ENCODE data around the gene MCUR1. TPM values are rescaled to one million over a fixed set of nuclear protein-coding genes. Genes with fewer than 3 reads are reported as not detected.
"Not testable (repeated sequence)": the region's sequence is repeated elsewhere in the genome, so short reads cannot be mapped to it uniquely, and the experiment has no call there.

Gene MCUR1, protein sequence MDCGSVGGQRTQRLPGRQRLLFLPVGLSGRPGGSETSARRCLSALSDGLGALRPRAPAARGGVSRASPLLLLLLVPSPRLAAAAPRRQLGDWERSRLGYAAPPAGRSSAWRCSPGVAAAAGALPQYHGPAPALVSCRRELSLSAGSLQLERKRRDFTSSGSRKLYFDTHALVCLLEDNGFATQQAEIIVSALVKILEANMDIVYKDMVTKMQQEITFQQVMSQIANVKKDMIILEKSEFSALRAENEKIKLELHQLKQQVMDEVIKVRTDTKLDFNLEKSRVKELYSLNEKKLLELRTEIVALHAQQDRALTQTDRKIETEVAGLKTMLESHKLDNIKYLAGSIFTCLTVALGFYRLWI
- polyA plus RNA-seq (2013, experiment 1 of 2): 23.8 TPM
- 34.3 TPM for polyA plus RNA-seq (2013, experiment 2 of 2)

DNA sequence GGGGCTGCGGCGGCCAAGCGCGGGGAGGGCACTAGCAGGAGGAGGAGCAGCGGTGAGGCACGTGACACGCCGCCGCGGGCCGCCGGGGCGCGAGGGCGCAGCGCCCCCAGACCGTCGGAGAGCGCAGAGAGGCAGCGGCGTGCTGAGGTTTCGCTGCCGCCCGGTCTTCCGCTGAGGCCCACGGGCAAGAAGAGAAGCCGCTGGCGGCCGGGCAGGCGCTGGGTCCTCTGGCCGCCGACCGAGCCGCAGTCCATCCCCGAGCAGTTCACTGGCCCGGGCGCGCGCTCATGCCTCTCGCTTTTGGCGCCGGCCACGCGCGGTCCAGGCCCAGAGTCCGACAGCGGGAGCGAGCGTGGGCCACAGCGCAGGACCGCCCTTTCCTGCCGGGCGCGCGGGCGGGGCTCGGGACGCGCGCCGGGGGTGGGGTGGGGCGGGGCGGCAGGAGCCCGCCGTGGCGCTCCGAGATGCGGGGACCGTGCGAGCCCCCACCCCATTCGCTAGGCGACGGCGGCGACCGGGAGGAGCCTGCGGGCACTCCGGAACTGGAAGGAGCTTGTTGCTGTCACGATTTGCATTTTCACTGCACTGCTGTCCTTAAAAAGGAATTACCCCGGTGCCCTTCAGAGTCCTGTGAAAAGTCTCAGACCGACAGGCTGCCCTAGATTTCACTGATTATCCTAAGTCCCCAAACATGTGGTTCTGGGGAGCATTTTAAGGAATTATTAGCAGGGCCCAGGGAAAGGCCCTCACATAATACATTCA is at the start of gene MCUR1:
MCUR1 (minus strand) TSS at position 382 of the 762 bp plus-strand sequence; CDS start at position 254, 128 bp downstream.
- WGBS: under 1% methylated on average over 81 of the region's 81 CpGs
- H3K9ac ChIP-seq (ENCODE audit: low read depth, low read length): peak within 1 kb of the TSS; percentile 92
- peaks cover 22% of the 10 kb centered on the region for H3K4me1 ChIP-seq (ENCODE audit: insufficient read depth, low read length)
- H3K27me3 ChIP-seq (ENCODE audit: insufficient read depth, low read length): no peaks in the 10 kb centered on the region
- H3K36me3 ChIP-seq (ENCODE audit: insufficient read depth, low read length): no peaks in the 10 kb centered on the region
- H3K27ac ChIP-seq (ENCODE audit: low read depth, low read length): peak within 1 kb of the TSS; percentile 98
- no peaks in the 10 kb centered on the region for H3K9me3 ChIP-seq (ENCODE audit: insufficient read depth, low read depth, low read length)
- peak within 1 kb of the TSS; percentile 77 for H3K4me3 ChIP-seq (ENCODE audit: low read length)

DNA sequence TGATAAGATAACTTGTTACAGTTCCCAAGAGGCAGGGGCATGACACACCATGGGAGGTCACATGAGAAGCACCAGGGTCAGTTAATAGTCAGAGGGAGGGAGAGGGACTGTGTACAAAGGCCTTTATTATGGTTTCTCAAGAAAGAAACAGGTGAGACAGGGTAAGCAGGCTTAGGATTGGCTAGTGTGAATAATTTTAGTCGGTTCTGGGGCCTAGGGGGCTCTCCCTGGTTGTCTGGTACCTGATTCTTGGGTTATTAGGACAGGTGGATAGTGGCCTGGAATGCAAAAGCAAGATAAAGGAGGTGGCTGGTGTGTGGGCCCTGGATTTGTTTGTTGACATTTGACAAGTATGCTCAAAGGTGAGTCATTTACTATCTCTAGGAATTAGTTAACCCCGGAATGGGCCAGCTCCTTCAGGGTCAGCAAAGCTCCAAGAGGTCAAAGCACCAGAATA is 49.4 kb upstream of the MCUR1 start:
- peaks cover 18% of the 10 kb centered on the region for H3K27me3 ChIP-seq (ENCODE audit: insufficient read depth, low read length)
- no peak overlapping the region for H3K9ac ChIP-seq (ENCODE audit: low read depth, low read length)
- no peak overlapping the region for H3K27ac ChIP-seq (ENCODE audit: low read depth, low read length)
- no peak overlapping the region for H3K4me3 ChIP-seq (ENCODE audit: low read length)
- peaks cover 4% of the 10 kb centered on the region; the same call in 1 of the 2 replicates for H3K9me3 ChIP-seq (ENCODE audit: insufficient read depth, low read depth, low read length)
- no peaks in the 10 kb centered on the region for H3K36me3 ChIP-seq (ENCODE audit: insufficient read depth, low read length)
- no peaks in the 10 kb centered on the region for H3K4me1 ChIP-seq (ENCODE audit: insufficient read depth, low read length)
- 64% methylated on average over 1 of the region's 2 CpGs for WGBS

DNA sequence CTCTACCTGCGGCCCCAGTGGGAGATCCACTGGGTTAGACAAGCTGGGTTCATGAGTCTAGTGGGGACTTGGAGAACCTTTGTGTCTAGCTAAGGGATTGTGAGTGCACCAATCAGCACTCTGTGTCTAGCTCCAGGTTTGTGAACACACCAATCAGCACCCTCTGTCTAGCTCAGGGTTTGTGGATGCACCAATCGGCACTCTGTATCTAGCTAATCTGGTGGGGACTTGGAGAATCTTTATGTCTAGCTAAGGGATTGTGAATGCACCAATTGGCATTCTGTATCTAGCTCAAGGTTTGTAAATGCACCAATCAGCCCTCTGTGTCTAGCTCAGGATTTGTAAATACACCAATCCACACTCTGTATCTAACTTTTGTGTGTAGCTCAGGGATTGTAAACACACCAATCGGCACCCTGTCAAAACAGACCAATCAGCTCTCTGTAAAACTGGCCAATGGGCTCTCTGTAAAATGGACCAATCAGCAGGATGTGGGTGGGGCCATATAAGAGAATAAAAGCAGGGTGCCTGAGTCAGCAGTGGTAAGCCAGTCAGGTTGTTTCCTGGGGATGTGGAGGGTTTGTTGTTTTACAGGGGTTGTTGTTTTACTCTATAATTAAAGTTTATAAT is 46.3 kb upstream of the MCUR1 start:
- 90% methylated on average over 3 of the region's 3 CpGs for WGBS
- not testable (repeated sequence) for H3K4me1 ChIP-seq (ENCODE audit: insufficient read depth, low read length); H3K36me3 ChIP-seq (ENCODE audit: insufficient read depth, low read length); H3K27ac ChIP-seq (ENCODE audit: low read depth, low read length); H3K9me3 ChIP-seq (ENCODE audit: insufficient read depth, low read depth, low read length)
- Histone ChIP-seq H3K27me3 (ENCODE audit: insufficient read depth, low read length) (peaks cover 22% of the 10 kb centered on the region), H3K4me3 (ENCODE audit: low read length) (peak overlapping the region; percentile 57), H3K9ac (ENCODE audit: low read depth, low read length) (peak overlapping the region; percentile 65; the same call in 1 of the 2 replicates)

DNA sequence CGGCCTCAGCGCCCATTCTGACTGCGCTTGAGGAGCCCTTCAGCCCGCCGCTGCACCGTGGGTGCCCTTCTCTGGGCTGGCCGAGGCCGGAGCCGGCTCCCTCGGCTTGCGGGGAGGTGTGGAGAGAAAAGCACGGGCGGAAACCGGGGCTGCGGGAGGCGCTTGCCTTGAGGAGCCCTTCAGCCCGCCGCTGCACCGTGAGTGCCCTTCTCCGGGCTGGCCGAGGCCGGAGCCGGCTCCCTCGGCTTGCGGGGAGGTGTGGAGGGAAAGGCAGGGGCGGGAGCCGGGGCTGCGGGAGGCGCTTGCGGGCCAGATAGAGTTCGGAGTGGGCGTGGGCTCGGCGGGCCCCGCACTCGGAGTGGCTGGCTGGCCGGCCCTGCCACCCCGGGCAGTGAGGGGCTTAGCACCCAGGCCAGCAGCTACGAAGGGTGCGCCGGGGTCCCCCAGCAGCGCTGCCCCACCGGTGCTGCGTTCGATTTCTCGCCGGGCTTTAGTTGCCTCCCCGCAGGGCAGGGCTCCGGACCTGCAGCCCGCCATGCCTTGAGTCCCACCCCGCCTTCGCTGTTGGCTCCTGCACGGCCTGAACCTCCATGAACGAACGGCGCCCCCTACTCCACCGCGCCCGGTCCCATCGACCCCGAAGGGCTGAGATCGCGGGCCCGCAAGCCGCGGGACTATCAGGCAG is 45.7 kb upstream of the MCUR1 start:
- no peaks in the 10 kb centered on the region for H3K4me1 ChIP-seq (ENCODE audit: insufficient read depth, low read length)
- 82% methylated on average over 66 of the region's 66 CpGs for WGBS
- H3K9me3 ChIP-seq (ENCODE audit: insufficient read depth, low read depth, low read length): peaks cover 4% of the 10 kb centered on the region; the same call in 1 of the 2 replicates
- peak overlapping the region; percentile 57 for H3K4me3 ChIP-seq (ENCODE audit: low read length)
- H3K27ac ChIP-seq (ENCODE audit: low read depth, low read length): no peak overlapping the region
- H3K9ac ChIP-seq (ENCODE audit: low read depth, low read length): peak overlapping the region; percentile 65
- H3K36me3 ChIP-seq (ENCODE audit: insufficient read depth, low read length): no peaks in the 10 kb centered on the region
- peaks cover 22% of the 10 kb centered on the region for H3K27me3 ChIP-seq (ENCODE audit: insufficient read depth, low read length)

DNA sequence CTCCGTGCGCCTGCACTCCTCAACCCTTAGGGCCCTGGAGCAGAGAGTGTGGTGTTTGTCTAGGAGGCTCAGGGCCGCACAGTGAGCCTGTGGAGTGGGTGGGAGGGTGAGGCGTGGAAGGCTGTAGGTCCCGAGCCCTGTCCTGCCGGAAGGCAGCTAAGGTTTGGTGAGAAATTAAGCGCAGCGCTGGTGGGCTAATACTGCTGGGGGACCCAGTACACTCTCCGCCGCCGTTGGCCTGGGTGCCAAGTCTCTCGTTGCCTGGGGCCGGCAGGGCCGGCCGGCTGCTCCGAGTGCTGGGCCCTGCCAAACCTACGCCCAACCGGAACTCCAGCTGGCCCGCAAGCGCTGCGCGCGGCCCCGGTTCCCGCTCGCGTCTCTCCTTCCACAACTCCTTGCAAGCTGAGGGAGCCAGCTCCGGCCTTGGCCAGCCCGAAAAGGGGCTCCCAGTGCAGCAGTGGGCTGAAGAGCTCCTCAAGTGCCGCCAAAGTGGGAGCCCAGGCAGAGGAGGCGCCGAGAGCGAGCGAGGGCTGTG is 40.4 kb upstream of the MCUR1 start:
- no peaks in the 10 kb centered on the region for H3K4me1 ChIP-seq (ENCODE audit: insufficient read depth, low read length)
- no peak overlapping the region for H3K9ac ChIP-seq (ENCODE audit: low read depth, low read length)
- H3K9me3 ChIP-seq (ENCODE audit: insufficient read depth, low read depth, low read length): no peaks in the 10 kb centered on the region
- WGBS: 93% methylated on average over 34 of the region's 34 CpGs
- peaks cover 14% of the 10 kb centered on the region for H3K27me3 ChIP-seq (ENCODE audit: insufficient read depth, low read length)
- no peak overlapping the region for H3K27ac ChIP-seq (ENCODE audit: low read depth, low read length)
- no peaks in the 10 kb centered on the region for H3K36me3 ChIP-seq (ENCODE audit: insufficient read depth, low read length)
- no peak overlapping the region for H3K4me3 ChIP-seq (ENCODE audit: low read length)

DNA sequence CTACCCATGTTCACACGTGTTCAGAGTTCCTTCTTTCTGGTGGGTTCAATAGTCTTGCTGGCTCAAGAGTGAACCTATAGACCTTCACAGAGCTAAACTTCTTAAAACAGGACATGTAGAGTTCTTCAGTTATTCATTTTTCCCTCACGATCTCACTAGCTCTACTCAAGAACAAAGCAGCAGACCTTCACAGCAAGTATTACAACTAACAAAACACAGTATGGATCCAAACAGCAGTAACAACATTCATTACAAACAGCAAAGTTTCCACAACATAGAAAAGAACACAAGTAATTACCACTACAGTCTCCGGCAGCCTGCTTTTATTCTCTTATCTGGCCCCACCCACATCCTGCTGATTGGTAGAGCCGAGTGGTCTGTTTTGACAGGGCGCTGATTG is 39.5 kb upstream of the MCUR1 start:
- no peaks in the 10 kb centered on the region for H3K9me3 ChIP-seq (ENCODE audit: insufficient read depth, low read depth, low read length)
- 98% methylated on average over 5 of the region's 5 CpGs for WGBS
- H3K36me3 ChIP-seq (ENCODE audit: insufficient read depth, low read length): no peaks in the 10 kb centered on the region
- no peak overlapping the region for H3K9ac ChIP-seq (ENCODE audit: low read depth, low read length)
- no peak overlapping the region for H3K27ac ChIP-seq (ENCODE audit: low read depth, low read length)
- no peak overlapping the region for H3K4me3 ChIP-seq (ENCODE audit: low read length)
- peaks cover 3% of the 10 kb centered on the region for H3K4me1 ChIP-seq (ENCODE audit: insufficient read depth, low read length)
- 0 out of 2 replicates have a peak, but pooled peaks cover 5% of the 10 kb centered on the region for H3K27me3 ChIP-seq (ENCODE audit: insufficient read depth, low read length)

DNA sequence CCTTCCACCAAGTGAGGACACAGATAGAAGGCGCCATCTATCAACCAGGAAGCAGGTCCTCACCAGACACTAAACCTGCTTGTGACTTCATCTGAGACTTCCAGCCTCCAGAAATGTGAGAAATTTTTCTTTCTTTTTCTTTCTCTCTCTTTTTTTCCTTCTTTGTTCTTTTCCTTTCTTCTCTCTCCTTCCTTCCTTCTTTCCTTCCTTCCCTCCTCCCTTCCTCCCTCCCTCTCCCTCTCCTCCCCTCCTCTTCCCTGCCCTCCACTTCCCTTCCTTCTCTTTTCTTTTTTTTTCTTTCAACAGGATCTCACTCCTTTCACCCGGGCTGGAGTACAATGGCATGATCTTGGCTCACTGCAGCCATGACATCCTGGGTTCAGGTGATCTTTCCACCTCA is 37.4 kb upstream of the MCUR1 start:
- H3K27ac ChIP-seq (ENCODE audit: low read depth, low read length): no peak overlapping the region
- peaks cover 20% of the 10 kb centered on the region for H3K4me1 ChIP-seq (ENCODE audit: insufficient read depth, low read length)
- 89% methylated on average over 2 of the region's 2 CpGs for WGBS
- no peaks in the 10 kb centered on the region for H3K36me3 ChIP-seq (ENCODE audit: insufficient read depth, low read length)
- no peak overlapping the region for H3K4me3 ChIP-seq (ENCODE audit: low read length)
- no peaks in the 10 kb centered on the region for H3K27me3 ChIP-seq (ENCODE audit: insufficient read depth, low read length)
- H3K9ac ChIP-seq (ENCODE audit: low read depth, low read length): no peak overlapping the region
- no peaks in the 10 kb centered on the region for H3K9me3 ChIP-seq (ENCODE audit: insufficient read depth, low read depth, low read length)

DNA sequence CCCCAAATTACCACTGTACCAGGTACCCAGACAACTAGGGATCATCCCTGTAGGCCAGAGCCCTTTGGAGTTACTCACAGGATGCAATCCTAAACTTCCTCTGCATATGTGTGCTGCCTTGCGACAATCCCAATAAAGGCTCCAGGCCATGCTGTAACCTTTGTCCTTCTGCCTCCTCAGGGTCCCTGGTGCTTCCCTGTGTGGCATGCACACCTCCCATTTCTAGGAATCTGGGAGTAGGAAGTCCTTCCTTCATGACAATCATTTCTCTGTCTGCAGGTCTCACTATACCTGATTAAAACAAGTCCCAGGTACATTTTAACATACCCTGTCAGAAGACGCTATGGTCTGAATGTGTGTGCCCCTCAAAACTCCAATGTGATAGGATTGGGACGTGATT is 37.0 kb upstream of the MCUR1 start:
- Histone ChIP-seq H3K9ac (ENCODE audit: low read depth, low read length) (no peak overlapping the region), H3K4me1 (ENCODE audit: insufficient read depth, low read length) (peaks cover 20% of the 10 kb centered on the region), H3K9me3 (ENCODE audit: insufficient read depth, low read depth, low read length) (no peaks in the 10 kb centered on the region), H3K27ac (ENCODE audit: low read depth, low read length) (no peak overlapping the region), H3K36me3 (ENCODE audit: insufficient read depth, low read length) (no peaks in the 10 kb centered on the region), H3K4me3 (ENCODE audit: low read length) (no peak overlapping the region), H3K27me3 (ENCODE audit: insufficient read depth, low read length) (no peaks in the 10 kb centered on the region)
- 93% methylated on average over 2 of the region's 3 CpGs for WGBS

DNA sequence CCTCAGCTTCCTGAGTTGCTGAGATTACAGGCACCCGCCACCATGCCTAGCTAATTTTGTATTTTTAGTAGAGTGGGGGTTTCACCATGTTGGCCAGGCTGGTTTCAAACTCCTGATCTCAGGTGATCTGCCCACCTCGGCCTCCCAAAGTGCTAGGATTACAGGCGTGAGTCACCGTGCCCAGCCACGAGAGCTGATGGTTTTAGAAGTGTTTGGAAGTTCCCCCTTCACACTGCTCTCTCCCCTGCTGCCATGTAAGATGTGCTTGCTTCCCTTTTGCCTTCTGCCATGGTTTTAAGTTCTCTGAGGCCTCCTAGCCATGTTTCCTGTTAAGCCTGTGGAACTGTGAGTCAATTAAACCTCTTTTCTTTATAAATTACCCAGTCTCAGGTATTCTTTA is 36.3 kb upstream of the MCUR1 start:
- not testable (repeated sequence) for H3K27ac ChIP-seq (ENCODE audit: low read depth, low read length); H3K36me3 ChIP-seq (ENCODE audit: insufficient read depth, low read length); H3K27me3 ChIP-seq (ENCODE audit: insufficient read depth, low read length); H3K9me3 ChIP-seq (ENCODE audit: insufficient read depth, low read depth, low read length); H3K9ac ChIP-seq (ENCODE audit: low read depth, low read length); H3K4me3 ChIP-seq (ENCODE audit: low read length)
- H3K4me1 ChIP-seq (ENCODE audit: insufficient read depth, low read length): peaks cover 20% of the 10 kb centered on the region
- WGBS: 90% methylated on average over 5 of the region's 5 CpGs

DNA sequence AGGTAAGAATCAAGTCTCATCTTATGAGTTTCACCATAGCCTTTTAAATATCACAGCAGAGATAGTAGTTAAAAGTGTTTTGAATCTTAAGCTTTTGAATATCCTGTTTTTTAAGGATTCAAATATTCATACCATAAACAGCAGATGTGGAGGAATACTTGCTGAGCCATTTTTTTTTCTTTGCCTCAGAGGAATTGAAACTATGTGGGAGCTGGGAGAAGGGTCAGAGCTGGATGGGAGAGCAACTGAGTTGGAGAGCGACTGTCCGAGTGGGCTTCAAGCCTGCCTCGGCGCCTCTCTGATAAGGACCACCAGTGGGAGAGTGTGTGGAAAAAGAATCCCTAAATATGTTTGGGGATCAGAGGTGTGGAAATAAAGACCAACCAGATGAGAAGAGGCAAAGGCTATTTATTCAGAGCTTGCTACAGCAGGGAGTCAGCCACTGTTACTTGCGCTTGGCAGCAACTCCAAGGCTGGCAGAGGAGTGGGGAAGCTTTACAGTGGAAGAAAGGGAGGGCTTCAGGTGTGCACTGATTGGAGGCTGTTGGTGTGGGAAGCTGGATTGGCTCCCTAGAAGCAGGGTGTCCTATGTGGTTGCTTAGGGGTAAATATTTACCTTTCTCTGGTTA is 34.3 kb upstream of the MCUR1 start:
- Histone ChIP-seq H3K36me3 (ENCODE audit: insufficient read depth, low read length) (no peaks in the 10 kb centered on the region), H3K27ac (ENCODE audit: low read depth, low read length) (0 out of 2 replicates have a peak overlapping the region, but pooled peaks have one; percentile 14), H3K9ac (ENCODE audit: low read depth, low read length) (0 out of 2 replicates have a peak overlapping the region, but pooled peaks have one; percentile 30)

More for the DNA sequence above, 34.3 kb upstream of the MCUR1 start:
- 86% methylated on average over 5 of the region's 5 CpGs for WGBS
- peaks cover 20% of the 10 kb centered on the region for H3K4me1 ChIP-seq (ENCODE audit: insufficient read depth, low read length)
- H3K9me3 ChIP-seq (ENCODE audit: insufficient read depth, low read depth, low read length): no peaks in the 10 kb centered on the region
- H3K27me3 ChIP-seq (ENCODE audit: insufficient read depth, low read length): no peaks in the 10 kb centered on the region
- no peak overlapping the region for H3K4me3 ChIP-seq (ENCODE audit: low read length)

Data from HUES64 (cell line).